CD4-positive, alpha-beta T cell treated with Interferon alpha-2 for 1 hour (primary cell): ENCODE measurements around the gene RAB9A.

Experiments used
- DNase-seq, 2 donors: peaks; one replicate each; pipeline ENCODE4 v3.0.0-alpha.2; 2020 to 2022

The RAB9A gene

GRCh38 chrX:13752141-13752540 is 63.2 kb downstream of the RAB9A start:
- no peak for DNase-seq

- DNase-seq, result peak in 1 of 2 donors; percentile 5
Observed at GRCh38 chrX:13752646-13753045, 63.7 kb downstream of the RAB9A start.

- no peak for DNase-seq
Observed at GRCh38 chrX:13754765-13755164, 65.8 kb downstream of the RAB9A start.

- peak in 1 of 2 donors; percentile 38 for DNase-seq
Observed at GRCh38 chrX:13755254-13755653, 66.3 kb downstream of the RAB9A start.

GRCh38 chrX:13756381-13756780 is 67.5 kb downstream of the RAB9A start:
- DNase-seq, result no peak

- peak in 1 of 2 donors; percentile 8 for DNase-seq
Observed at GRCh38 chrX:13759152-13759718, 70.3 kb downstream of the RAB9A start.
